Adrenal gland (tissue), 12 donors: ENCODE results near the gene ZBTB32. TPM values are rescaled to one million over a fixed set of nuclear protein-coding genes. Genes with fewer than 3 reads are reported as not detected.

Experiments used
- DNase-seq, 7 donors: peaks; one replicate each; pipeline ENCODE4 v3.0.0-alpha.2; 2019 to 2020
- H3K27ac ChIP-seq, 5 donors: fragments of 200-600 bp; sonication (generic) in 4 of 5; 1 replicate in 3 of 5; 2 replicates in 2 of 5; pipeline versions ENCODE4 v1.5.1 to v1.8.0; 2016 to 2020; ENCODE audit warnings: mild to moderate bottlenecking in 1 of 5
- H3K27me3 ChIP-seq: fragments of 200-600 bp; 2 replicates; pipeline ENCODE4 v1.8.0; 2021
- H3K36me3 ChIP-seq, 2 donors: fragments of 200-600 bp; replicated peaks in 1 of 2; 1 replicate in 1 of 2; 2 replicates in 1 of 2; pipeline versions ENCODE4 v1.5.1 to v1.8.0; 2018 to 2022
- H3K4me1 ChIP-seq, 2 donors: fragments of 200-600 bp; replicated peaks in 1 of 2; 1 replicate in 1 of 2; 2 replicates in 1 of 2; pipeline versions ENCODE4 v1.5.1 to v1.8.0; 2018 to 2021
- H3K4me3 ChIP-seq, 4 donors: fragments of 200-600 bp; sonication (generic) in 3 of 4; one replicate each; pipeline ENCODE4 v1.5.1; 2016 to 2018
- H3K9me3 ChIP-seq, 3 donors: fragments of 200-600 bp; sonication (generic) in 1 of 3; replicated peaks in 1 of 3; 1 replicate in 2 of 3; 2 replicates in 1 of 3; pipeline versions ENCODE4 v1.5.1 to v1.8.0; 2016 to 2021
- POLR2A ChIP-seq, 2 donors: fragments of 450-650 bp; IDR thresholded peaks; one replicate each; pipeline ENCODE4 v1.6.1; 2017; ENCODE audit warnings: antibody characterized with exemption in 2 of 2, mild to moderate bottlenecking in 2 of 2, moderate library complexity in 1 of 2
- WGBS, 4 donors: extraction: QIAGEN DNeasy Blood & Tissue Kit in 2 of 4; methylation state at CpG; one replicate each; pipeline versions ENCODE4 v1.1.5 to v1.1.7; 2013 to 2017; 5-methylcytosine and 5-hydroxymethylcytosine counted together
- intact Hi-C, 2 donors: fragments of 100-400 bp; cut with DNase I; formaldehyde crosslinking; loops; one replicate each; pipeline versions ENCODE4 v1.14.1 to v1.15.0; 2022 to 2023
- polyA plus RNA-seq, 3 donors: library from polyadenylated mRNA; stranded (reverse); fragments of 200-250 nt in 2 of 3; fragments of 350-450 nt in 1 of 3; fragmentation: Illumina TruSeq in 1 of 3; extraction: RNeasy Lipid Tissue Mini Kit (QIAGEN cat#74804) in 1 of 3; gene quantifications; one replicate each; pipeline ENCODE4 v1.2.3, GENCODE V29; 2013 to 2014
- total RNA-seq, 9 donors: library from RNA; depleted of rRNA in 4 of 9; stranded (reverse); fragments of >200 nt in 4 of 9; fragments of 120-200 nt in 1 of 9; fragmentation: NEBNext Ultra II Directional in 1 of 9; extraction: Animal tissue kit (Norgen Biotek cat#: 25700) in 1 of 9; gene quantifications; one replicate each; pipeline versions ENCODE4 v1.1.0 to v1.2.4, GENCODE V29; 2013 to 2023
- TF ChIP-seq, protein P1 (sequence below), 6 experiments: fragments of 450-650 bp in 4 of 6; fragments of 200-600 bp in 2 of 6; sonication (generic) in 1 of 6; IDR thresholded peaks; 1 replicate in 5 of 6; 2 replicates in 1 of 6; pipeline versions ENCODE4 v1.5.1 to v1.8.0; 2016 to 2021; ENCODE audit warnings: antibody characterized with exemption in 6 of 6, mild to moderate bottlenecking in 2 of 6, moderate library complexity in 1 of 6
- donor health status: healthy with polysubstance abuse.
- donor health status: Bipolar disorder and iron deficiency.
- donor health status: DM: yes; HTN: yes; CAD: no.
- donor health status: DM: no; HTN: no; CAD: no.
- donor health status: DM: no; HTN: no; CAD: no.
- donor health status: DM: yes; HTN: yes; CAD: no.

ZBTB32 gene
- total and polyA plus RNA-seq, 12 donors: 0.27 to 0.40 (median 0.38) TPM; not detected in 9

DNA sequence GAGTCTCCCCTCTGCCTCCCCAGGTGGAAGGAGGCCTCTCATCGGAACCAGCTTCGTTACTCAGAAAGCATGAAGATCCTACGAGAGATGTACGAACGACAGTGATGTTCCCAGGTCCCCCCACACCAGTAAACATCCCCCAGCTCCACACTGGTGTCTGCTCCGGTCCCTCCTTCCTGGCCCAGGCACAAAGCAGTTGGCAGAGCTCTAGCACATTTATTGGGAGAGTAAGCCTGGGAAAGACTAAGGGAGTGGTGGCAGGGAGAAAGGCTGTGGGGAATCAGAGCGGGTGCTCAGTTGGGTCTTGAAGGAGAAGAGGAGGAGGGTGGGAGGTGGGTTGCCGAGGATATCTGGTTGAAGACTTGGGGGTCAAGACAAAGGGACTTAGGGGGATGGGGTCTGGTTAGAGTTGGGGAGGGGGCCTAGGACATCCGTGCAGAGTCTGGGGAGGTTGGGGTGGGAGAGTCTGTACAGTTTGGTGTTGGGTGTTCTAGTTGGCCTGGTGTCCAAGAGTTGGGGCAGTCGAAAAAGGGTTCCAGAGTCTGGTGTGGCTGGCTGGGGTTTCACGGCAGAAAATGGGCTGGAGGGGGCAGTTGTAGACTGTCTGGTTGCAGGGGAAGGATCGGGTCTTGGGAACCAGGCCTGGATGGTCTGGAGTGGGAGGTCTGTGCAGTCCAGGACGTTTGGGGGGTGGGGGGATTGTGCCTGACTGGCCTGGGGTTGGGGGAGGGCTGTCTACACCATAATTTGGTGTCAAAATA, 50.2 kb downstream of the ZBTB32 start:
- peak overlapping the region; percentile 65 to 97 (median 96) for H3K27ac ChIP-seq
- H3K9me3 ChIP-seq: no peaks in the 10 kb centered on the region
- peak overlapping the region in 1 of 4 donors; percentile 79 for H3K4me3 ChIP-seq
- TF ChIP-seq, protein P1, sequence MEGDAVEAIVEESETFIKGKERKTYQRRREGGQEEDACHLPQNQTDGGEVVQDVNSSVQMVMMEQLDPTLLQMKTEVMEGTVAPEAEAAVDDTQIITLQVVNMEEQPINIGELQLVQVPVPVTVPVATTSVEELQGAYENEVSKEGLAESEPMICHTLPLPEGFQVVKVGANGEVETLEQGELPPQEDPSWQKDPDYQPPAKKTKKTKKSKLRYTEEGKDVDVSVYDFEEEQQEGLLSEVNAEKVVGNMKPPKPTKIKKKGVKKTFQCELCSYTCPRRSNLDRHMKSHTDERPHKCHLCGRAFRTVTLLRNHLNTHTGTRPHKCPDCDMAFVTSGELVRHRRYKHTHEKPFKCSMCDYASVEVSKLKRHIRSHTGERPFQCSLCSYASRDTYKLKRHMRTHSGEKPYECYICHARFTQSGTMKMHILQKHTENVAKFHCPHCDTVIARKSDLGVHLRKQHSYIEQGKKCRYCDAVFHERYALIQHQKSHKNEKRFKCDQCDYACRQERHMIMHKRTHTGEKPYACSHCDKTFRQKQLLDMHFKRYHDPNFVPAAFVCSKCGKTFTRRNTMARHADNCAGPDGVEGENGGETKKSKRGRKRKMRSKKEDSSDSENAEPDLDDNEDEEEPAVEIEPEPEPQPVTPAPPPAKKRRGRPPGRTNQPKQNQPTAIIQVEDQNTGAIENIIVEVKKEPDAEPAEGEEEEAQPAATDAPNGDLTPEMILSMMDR (IDR thresholded peaks at IDR 0.05): no peak
- no peak for TF ChIP-seq POLR2A (IDR thresholded peaks at IDR 0.05)
- WGBS, 4 donors: 76 to 81% (median 80%) methylated on average over 11 to 13 of the region's 13 CpGs
- H3K27me3 ChIP-seq: no peaks in the 10 kb centered on the region
- peaks cover 0 to 24% of the 10 kb centered on the region in 2 donors for H3K36me3 ChIP-seq
- peaks cover 33 to 37% of the 10 kb centered on the region in 2 donors for H3K4me1 ChIP-seq
- peak in 2 of 7 donors; percentile 30 to 33 for DNase-seq
- intact Hi-C loops: no loop called here

DNA sequence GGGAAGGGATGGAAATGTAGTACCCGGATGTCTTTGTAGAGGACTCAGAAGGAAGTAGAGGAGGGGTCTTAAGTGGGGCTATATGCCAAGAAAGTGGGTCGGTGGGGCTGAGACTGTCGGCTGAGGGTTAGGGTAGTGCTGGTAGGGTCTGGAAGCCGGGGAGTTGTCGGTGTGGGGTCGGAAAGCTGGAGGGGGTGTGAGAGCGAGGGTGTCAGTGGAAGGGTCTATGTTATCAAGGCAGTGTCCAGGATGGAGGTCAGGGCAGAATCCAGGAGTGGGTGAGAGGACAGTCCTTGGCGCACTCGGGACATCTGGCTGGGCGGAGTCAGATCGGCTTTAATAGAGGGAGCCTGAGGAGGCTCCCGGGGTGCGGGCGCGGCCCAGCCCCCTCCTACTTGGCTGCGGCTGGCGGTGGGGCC, 50.8 kb downstream of the ZBTB32 start:
- Histone ChIP-seq H3K27ac (peak overlapping the region; percentile 65 to 97 (median 96)), H3K9me3 (no peaks in the 10 kb centered on the region), H3K27me3 (no peaks in the 10 kb centered on the region), H3K4me1 (peaks cover 31 to 33% of the 10 kb centered on the region in 2 donors), H3K36me3 (peaks cover 0 to 24% of the 10 kb centered on the region in 2 donors), H3K4me3 (peak overlapping the region in 1 of 4 donors; percentile 79)
- intact Hi-C loops: no loop called here
- TF ChIP-seq, protein P1 (IDR thresholded peaks at IDR 0.05): no peak
- no peak for TF ChIP-seq POLR2A (IDR thresholded peaks at IDR 0.05)
- WGBS, 4 donors: 25 to 49% (median 27%) methylated on average over 11 to 17 of the region's 17 CpGs
- no peak for DNase-seq

GRCh38 chr19:35755550-35756376, 51.4 kb downstream of the ZBTB32 start:
- H3K4me3 ChIP-seq: peak overlapping the region in 2 of 4 donors; percentile 23 to 79
- H3K9me3 ChIP-seq: no peaks in the 10 kb centered on the region
- peaks cover 30 to 33% of the 10 kb centered on the region in 2 donors for H3K4me1 ChIP-seq
- TF ChIP-seq, protein P1 (IDR thresholded peaks at IDR 0.05): no peak
- TF ChIP-seq POLR2A (IDR thresholded peaks at IDR 0.05): peak in 1 of 2 donors; percentile 64
- 7 to 19% (median 14%) methylated on average over 17 to 74 of the region's 74 CpGs for WGBS, 4 donors
- H3K27me3 ChIP-seq: no peaks in the 10 kb centered on the region
- peak overlapping the region; percentile 91 to 97 (median 96) for H3K27ac ChIP-seq
- peaks cover 0 to 24% of the 10 kb centered on the region in 2 donors for H3K36me3 ChIP-seq
- peak; percentile 89 to 94 (median 91) for DNase-seq
- intact Hi-C loops: no loop called here
